ENCODE measurements around the gene SLC19A1.

SLC19A1 gene

GRCh38 chr21:45508607-45509565 lies 33.4 kb downstream of the SLC19A1 start:
- H4K20me1 ChIP-seq (ENCODE audit: insufficient read depth, low read length) = peaks cover 23% of the 10 kb centered on the region
- TF ChIP-seq CTCF (IDR thresholded peaks at IDR 0.05; ENCODE audit: borderline replicate concordance, extremely low read depth, low read length, poor library complexity, severe bottlenecking) (no peak), EZH2 (IDR thresholded peaks at IDR 0.05; ENCODE audit: borderline replicate concordance, low read depth, low read length, severe bottlenecking) (no peak)
- peaks cover 16% of the 10 kb centered on the region for H3K36me3 ChIP-seq (ENCODE audit: insufficient read depth, low read length)
- H3K9ac ChIP-seq (ENCODE audit: low read depth, low read length) = no peak overlapping the region
- H3K4me3 ChIP-seq (ENCODE audit: low read depth in 1 of 2, low read length in 2 of 2) = no peak overlapping the region
- no peaks in the 10 kb centered on the region for H3K79me2 ChIP-seq (ENCODE audit: insufficient read depth, low read length)
- no peak for DNase-seq
- H3K4me1 ChIP-seq (ENCODE audit: insufficient read depth, low read length) = no peaks in the 10 kb centered on the region
- H3K27ac ChIP-seq (ENCODE audit: low read length) = no peak overlapping the region
- H3K27me3 ChIP-seq (ENCODE audit: insufficient read depth, low read length, poor library complexity) = no peaks in the 10 kb centered on the region
- ATAC-seq (ENCODE audit: insufficient read depth, low read depth) = peak; percentile 8; the same call in 1 of the 3 replicates
- no peaks in the 10 kb centered on the region for H3K9me3 ChIP-seq (ENCODE audit: insufficient read depth, low read length, severe bottlenecking)
- no peak overlapping the region for H3K4me2 ChIP-seq (ENCODE audit: insufficient read depth, low read length)
- no peak overlapping the region for H2AFZ ChIP-seq (ENCODE audit: low read depth, low read length)

GRCh38 chr21:45507888-45508508 lies 34.2 kb downstream of the SLC19A1 start:
- H3K4me3 ChIP-seq (ENCODE audit: low read depth in 1 of 2, low read length in 2 of 2) = no peak overlapping the region
- DNase-seq = no peak

GRCh38 chr21:45507523-45507875 lies 34.7 kb downstream of the SLC19A1 start:
- Histone ChIP-seq H3K27ac (ENCODE audit: low read length) (no peak overlapping the region), H3K4me1 (ENCODE audit: insufficient read depth, low read length) (no peaks in the 10 kb centered on the region), H3K9ac (ENCODE audit: low read depth, low read length) (no peak overlapping the region), H3K4me2 (ENCODE audit: insufficient read depth, low read length) (no peak overlapping the region), H3K79me2 (ENCODE audit: insufficient read depth, low read length) (no peaks in the 10 kb centered on the region), H4K20me1 (ENCODE audit: insufficient read depth, low read length) (peaks cover 14% of the 10 kb centered on the region), H2AFZ (ENCODE audit: low read depth, low read length) (no peak overlapping the region), H3K4me3 (ENCODE audit: low read depth in 1 of 2, low read length in 2 of 2) (no peak overlapping the region), H3K36me3 (ENCODE audit: insufficient read depth, low read length) (peaks cover 2% of the 10 kb centered on the region; the same call in 1 of the 2 replicates), H3K27me3 (ENCODE audit: insufficient read depth, low read length, poor library complexity) (no peaks in the 10 kb centered on the region), H3K9me3 (ENCODE audit: insufficient read depth, low read length, severe bottlenecking) (no peaks in the 10 kb centered on the region)
- ATAC-seq (ENCODE audit: insufficient read depth, low read depth) = no peak
- TF ChIP-seq EZH2 (IDR thresholded peaks at IDR 0.05; ENCODE audit: borderline replicate concordance, low read depth, low read length, severe bottlenecking) (no peak), CTCF (IDR thresholded peaks at IDR 0.05; ENCODE audit: borderline replicate concordance, extremely low read depth, low read length, poor library complexity, severe bottlenecking) (no peak)
- DNase-seq = no peak

More at GRCh38 chr21:45507888-45508508, 34.2 kb downstream of the SLC19A1 start:
- H3K79me2 ChIP-seq (ENCODE audit: insufficient read depth, low read length) = no peaks in the 10 kb centered on the region
- no peak overlapping the region for H3K27ac ChIP-seq (ENCODE audit: low read length)
- H3K4me1 ChIP-seq (ENCODE audit: insufficient read depth, low read length) = no peaks in the 10 kb centered on the region
- H4K20me1 ChIP-seq (ENCODE audit: insufficient read depth, low read length) = peaks cover 15% of the 10 kb centered on the region
- H3K36me3 ChIP-seq (ENCODE audit: insufficient read depth, low read length) = peaks cover 7% of the 10 kb centered on the region
- H3K9me3 ChIP-seq (ENCODE audit: insufficient read depth, low read length, severe bottlenecking) = no peaks in the 10 kb centered on the region
- no peak for TF ChIP-seq CTCF (IDR thresholded peaks at IDR 0.05; ENCODE audit: borderline replicate concordance, extremely low read depth, low read length, poor library complexity, severe bottlenecking)
- no peak for TF ChIP-seq EZH2 (IDR thresholded peaks at IDR 0.05; ENCODE audit: borderline replicate concordance, low read depth, low read length, severe bottlenecking)
- H2AFZ ChIP-seq (ENCODE audit: low read depth, low read length) = no peak overlapping the region
- no peaks in the 10 kb centered on the region for H3K27me3 ChIP-seq (ENCODE audit: insufficient read depth, low read length, poor library complexity)
- no peak for ATAC-seq (ENCODE audit: insufficient read depth, low read depth)
- H3K9ac ChIP-seq (ENCODE audit: low read depth, low read length) = no peak overlapping the region
- no peak overlapping the region for H3K4me2 ChIP-seq (ENCODE audit: insufficient read depth, low read length)
